HL-60/S4 treated with retinoic acid at 250 ng/mL for 4 days and 3 days (cell line): ENCODE measurements around the gene ALKAL2.

Experiments used
- in situ Hi-C: fragments of 300-500 bp; cut with MboI; formaldehyde crosslinking; loops from 2 replicates; pipeline ENCODE4 v1.7.0; 2022; ENCODE audit warnings: low sequenced_read_pairs

ALKAL2 gene

GRCh38 chr2:290090-290722, 2.3 kb upstream of the ALKAL2 start:
- in situ Hi-C loops, result no loop called here

DNA sequence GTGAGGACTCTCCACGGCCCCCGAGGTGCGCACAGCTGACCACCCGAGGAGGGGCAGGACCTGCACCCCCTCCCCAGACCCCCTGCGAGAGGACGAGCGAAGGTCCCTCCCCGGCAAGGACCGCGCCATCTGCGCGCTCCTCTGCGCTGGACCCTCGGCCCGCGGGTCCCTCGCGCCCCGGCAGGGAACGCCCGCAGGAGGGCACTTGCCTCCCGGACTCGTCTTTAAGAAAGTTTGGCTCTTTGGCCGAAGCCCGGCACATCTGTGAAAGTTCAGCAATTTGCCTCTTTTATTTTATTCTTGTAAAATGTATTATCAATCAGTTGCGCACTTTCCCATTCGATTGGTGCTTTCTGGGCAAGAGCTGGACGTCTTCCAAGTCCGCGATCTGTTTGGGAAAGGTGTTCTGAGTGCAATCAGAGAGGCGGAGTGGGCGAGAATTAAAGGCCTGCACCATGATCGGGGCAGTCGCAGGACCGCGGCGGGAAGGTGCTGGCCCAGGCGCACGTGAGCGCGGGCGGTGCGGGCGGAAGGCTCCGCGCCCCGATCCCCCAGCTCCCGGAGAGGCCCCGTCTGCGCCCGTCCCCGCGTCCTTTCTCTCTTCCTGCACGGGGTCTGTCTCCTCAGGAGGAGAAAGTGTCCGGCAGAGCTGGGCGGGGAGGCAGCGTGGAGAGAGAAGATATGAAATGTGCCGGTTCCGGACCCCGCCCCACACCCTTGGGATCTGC, 1.6 kb upstream of the ALKAL2 start:
- in situ Hi-C loops, result no loop called here

DNA sequence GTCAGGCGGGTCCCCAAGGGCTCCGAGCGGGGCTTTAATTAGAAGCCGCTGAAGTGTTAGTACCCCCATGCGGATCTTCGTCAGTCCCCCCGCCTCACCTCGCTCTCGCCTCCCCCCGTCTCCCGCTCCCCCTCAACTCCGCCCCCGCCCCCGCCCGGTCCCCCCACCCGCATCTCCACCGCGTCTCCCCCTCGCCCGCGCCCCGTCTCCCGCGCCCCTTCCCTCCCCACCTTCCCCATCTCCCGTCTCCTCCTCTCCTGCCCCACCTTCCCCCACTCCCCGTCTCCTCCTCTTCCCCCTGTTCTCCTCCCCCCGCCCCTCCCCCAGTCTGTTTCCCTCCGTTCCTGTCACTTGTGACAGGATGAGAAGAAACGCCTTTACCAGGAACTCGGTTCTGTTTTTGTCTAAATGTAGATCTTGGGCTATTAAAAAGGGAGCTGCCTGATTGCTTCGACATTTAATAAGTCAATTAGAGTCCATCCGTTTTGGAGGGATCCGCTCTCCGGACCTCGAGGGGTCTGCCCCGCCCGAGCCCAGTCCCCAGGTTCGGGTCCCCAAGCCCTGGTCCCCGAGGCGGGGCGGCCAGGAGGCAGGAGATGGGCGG, 969 bp upstream of the ALKAL2 start:
- in situ Hi-C loops, result no loop called here

- in situ Hi-C loops, result no loop called here
Observed at GRCh38 chr2:287471-287885, 413 bp downstream of the ALKAL2 start.

DNA sequence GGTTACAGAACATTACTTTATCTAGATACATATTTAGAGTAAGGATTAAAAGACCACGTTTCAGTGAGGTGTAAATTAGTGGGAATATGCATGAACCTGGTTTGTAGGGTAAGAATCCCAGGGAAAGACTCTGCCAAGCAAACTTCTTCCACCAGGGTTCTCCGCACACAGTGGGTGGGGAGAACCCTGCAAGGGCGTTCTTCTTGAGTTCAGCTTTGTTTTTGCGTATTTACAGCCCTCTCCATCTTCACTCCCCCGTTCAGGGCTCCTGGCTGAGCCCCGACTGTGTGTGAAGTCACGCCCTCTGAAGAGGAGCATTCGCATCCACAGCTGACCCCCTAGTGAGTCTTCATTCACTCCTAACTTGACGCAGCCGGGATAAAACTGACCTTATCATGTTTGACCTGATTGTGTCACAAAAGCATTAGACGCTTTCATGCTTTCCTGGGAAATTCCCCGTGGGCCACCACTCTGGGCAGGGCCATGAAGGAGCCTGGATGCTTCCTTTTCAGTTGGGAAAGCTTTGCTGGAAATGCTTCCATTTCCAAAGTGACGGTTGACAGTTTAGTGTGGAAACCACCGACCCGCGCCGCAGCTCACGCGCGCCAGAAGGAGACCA, 1.0 kb downstream of the ALKAL2 start:
- in situ Hi-C loops, result no loop called here

DNA sequence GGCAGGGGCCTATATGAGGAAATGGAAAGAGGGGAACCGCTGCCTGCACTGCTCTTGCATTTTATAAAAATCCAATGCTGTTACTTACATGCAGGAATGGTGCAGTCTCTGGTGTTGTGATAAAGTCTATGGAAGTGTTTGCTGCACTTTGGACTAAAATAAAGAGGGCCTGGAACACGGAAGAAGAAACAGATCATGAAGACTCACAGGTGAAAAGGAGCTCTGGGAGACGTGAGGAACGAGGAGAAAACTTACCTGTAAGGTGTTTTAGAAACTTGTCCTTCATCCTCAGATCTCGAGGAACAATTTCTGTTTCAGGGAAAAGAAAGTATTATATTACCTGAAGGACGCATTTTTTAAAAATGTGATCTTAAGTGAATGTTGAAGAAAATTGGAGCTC, 1.9 kb downstream of the ALKAL2 start:
- in situ Hi-C loops, result no loop called here

- in situ Hi-C loops, result no loop called here
Observed at GRCh38 chr2:285531-285930, 2.4 kb downstream of the ALKAL2 start.

GRCh38 chr2:284896-285492, 2.9 kb downstream of the ALKAL2 start:
- in situ Hi-C loops, result no loop called here

DNA sequence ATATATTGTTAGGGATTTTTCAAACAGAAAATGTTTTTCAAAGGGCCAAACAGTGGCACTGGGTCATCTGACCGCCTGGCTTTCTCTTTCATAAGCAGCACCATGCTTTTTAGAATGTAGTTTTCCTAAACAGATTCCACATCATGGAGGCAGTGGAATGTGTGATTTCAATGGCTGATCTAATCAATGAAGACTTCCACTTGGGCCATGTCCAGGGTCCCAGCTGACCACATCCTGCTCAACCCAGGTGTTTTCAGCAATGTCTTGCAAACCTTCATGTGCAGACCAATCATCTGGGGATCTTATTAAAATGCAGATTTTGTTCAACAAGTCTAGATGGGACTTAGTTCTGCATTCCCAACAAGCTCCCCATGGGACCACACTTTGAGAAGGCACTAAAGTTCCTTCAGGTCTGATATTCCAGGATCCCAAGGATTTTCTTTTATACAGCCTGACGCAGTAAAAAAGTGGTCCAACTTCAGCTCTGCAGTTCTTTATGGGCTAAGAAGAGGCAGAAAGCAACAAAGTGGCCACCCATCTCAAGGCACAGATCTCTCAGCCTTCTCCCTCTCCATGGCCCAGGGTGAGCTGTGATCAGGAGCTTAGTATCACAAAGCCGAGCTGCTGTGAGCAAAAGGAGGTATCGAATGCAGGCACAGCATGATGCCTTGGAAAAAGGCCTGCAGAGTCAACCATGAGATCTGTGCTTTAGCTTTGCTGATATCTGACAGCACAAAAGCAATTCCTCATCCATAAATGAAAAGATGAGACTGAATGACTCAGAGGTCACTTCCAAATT, 3.7 kb downstream of the ALKAL2 start:
- in situ Hi-C loops, result no loop called here

DNA sequence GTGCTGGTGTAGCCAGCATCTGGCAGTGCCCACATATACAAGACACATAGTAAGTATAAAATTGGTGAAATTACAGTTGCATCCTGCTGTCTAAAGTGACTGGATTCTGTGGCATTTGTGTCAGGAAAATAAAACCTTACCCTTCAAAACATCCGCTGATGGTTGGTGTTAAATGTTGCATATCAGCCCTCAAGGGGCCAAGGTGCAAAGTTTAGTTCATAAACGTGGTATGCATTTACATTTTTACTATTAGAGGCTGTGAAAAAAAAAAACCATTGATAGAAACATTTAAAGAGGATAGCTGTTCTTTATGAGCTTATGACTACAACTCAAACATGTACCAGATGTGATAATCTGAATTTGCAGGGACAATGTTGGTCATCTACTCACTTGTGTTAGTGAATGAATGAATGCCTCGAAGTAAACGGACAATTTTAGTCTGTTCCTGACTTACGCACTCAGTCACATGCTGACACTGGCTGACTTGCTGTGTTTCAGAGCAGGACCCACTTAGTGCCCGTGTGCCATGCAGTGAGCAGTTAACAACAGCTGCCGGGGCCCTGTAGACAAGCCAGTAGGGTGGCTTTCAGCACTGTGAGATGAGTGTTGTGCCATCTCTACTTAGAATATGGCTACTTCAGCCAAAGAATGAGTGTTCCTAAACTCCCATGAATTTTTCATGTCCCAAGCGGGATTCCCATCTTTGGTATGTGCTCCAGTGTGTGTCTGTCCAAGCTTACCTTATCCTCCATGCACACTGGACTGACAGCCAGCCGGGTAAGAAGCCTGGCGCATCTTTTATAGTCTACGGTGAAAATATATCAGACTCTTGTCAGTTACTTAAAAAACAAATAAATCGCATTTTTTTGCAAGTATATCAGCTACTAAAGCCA, 5.3 kb downstream of the ALKAL2 start:
- in situ Hi-C loops, result no loop called here

DNA sequence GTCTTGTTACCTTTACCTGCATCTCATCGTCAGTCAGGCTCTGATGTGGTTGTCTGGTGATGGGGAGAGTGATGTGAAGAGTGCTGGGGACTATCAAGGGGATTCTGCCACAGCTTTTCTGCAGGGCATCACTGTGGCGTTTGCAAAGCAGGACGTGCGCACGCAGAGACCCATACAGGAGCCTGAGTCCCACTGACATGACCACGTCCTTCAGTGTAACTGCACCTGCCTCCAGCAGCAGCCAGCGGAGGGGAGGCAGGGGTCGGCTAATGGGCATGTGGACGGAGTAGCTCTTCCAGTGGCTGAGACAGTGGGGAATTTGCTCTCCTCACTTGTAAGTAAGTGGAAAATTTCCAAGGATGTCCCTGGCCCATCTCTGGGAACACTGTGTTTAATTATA, 6.5 kb downstream of the ALKAL2 start:
- in situ Hi-C loops, result no loop called here

- in situ Hi-C loops, result no loop called here
Observed at GRCh38 chr2:280650-281110, 7.2 kb downstream of the ALKAL2 start.

DNA sequence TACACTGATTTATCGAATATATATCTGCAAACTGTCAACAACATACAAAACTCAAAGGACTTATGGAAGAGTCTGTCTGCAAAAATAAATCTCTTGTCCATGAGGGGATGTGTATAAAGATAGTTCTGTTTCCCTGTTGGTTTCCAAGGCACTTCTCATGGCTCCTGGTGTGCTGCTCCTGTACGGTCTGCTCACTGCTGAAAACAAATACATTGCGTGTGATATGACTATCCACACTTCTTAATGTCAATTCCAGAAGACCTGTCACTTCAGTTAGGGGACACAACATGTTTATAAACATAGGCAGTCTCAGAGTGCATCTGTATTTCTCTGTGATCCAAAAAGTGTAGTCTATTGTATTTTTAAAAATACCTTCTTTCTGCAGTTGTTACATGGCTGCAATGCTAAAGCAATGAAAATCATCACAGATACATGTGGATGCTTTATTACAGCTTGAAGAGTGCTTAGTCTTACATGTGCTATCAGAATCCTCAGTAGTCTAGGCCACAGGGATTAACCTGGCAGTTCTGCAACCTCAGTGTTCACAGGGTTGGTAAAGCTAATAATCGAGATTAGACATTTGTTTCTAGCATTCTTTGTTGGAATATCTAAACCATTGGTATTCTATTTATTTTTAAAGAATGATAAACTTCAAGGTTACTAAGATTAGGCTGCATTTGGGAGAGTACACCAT, 7.8 kb downstream of the ALKAL2 start:
- in situ Hi-C loops, result no loop called here

DNA sequence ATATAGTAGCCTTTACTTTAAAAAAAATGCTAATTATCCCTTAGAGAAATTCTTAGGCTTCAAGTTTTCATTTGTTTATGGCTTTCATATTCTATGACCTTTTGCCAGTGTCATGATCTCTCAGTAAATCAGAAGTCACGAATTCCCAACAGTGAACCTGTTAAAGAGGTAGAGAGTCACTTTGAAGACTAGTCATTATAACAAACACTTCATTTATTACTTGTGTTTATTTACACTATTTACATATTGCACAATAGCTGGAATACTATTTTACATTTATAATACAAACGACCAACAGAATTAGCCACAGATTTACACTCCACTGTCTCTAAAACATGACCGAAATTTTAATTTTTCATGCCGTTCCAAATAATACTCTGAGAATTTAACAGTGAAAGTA, 8.5 kb downstream of the ALKAL2 start:
- in situ Hi-C loops, result no loop called here

DNA sequence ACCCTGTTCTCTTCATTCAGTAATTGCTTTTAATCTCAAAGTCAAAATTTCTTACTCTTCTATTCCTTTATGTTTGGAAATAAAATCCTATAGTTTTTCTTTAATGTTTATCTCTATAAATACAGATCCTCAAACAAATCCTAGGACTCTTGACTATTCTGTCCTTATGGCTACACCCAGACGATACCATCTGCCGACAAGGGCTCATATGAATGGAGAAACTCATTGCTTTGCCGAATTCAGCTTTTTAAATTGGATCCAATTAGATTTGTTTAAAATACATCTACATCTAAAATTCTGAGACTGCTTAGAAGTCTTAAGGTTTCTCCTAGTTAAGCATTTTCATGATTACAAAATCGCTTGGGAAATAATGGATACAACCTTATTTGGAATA, 9.0 kb downstream of the ALKAL2 start:
- in situ Hi-C loops, result no loop called here

GRCh38 chr2:278312-278926, 9.5 kb downstream of the ALKAL2 start:
- in situ Hi-C loops, result no loop called here

DNA sequence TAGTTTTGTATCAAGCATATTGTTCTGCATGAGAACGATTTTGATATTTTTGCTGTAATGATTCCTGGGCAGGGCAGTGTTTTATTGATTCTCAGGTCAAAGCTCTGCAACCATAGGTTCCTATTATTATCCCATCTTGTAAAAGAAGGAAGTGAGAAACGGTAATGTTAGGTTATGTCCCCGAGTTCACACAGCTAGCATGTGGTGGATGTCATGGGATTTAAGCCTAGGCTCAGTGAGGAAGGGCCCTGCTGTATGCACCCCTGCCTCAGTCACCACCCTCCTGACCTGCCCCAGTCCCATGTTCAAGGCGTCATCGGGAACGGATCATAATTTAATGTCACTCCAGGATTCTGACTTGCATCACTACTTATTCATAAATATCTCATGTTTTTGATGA, 12.4 kb downstream of the ALKAL2 start:
- in situ Hi-C loops, result no loop called here

DNA sequence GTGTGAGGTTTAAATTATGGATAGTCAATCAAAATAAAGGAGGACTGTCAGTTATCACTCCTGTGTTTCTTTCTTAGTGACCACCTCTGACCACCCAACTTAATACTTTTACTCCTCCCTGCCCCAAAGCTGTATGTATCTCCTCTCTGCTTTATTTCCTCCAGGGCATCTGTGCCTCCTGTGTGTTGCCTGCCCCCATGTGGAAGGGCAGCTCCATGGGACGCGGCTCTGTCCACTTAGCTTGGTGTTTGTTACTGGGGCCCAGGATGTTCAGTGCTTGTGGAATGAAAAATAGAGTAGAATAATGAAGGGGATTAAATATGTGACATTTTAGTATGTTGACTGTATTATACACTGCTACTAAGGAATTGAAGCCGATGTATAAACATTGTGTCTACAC, 13.4 kb downstream of the ALKAL2 start:
- in situ Hi-C loops, result no loop called here

DNA sequence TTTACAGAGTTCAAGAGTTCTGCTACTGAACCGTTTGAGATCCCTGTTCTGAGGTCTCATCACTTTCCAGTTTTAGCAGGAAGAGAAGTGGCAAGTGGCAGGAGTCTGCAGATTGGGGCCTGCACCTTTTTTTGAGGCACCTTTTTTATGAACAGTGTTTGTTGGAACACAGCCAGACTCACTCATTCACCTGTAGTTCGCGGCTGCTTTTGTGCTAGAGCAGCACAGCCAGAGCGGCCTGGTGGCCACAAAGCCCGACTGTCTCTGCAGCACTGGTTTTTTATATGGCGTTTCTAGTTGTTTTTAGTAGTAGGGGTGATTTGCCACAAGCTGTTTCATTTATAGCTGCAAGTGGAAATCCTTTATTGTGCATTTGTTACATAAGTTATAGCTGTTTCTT, 14.6 kb downstream of the ALKAL2 start:
- in situ Hi-C loops, result no loop called here
